MM.1S (cell line): ENCODE data around the gene DBF4B.

Source experiments
- DNase-seq: peaks from one replicate; pipeline ENCODE4 v3.0.0-alpha.2; 2015
- H2AFZ ChIP-seq: fragments of 300-600 bp; sonication (generic); 2 replicates; pipeline ENCODE4 v1.6.0; 2016; ENCODE audit warnings: antibody characterized with exemption, low read length
- H3F3A ChIP-seq: fragments of 300-600 bp; sonication (generic); 2 replicates; pipeline ENCODE4 v1.6.1; 2016; ENCODE audit warnings: mild to moderate bottlenecking, antibody characterized with exemption, low read length, moderate library complexity, mixed read lengths; ENCODE audit not compliant: insufficient read depth
- H3K27ac ChIP-seq: fragments of 300-600 bp; sonication (generic); 2 replicates; pipeline ENCODE4 v1.5.1; 2016; ENCODE audit warnings: mild to moderate bottlenecking, low read length
- H3K27me3 ChIP-seq: fragments of 300-600 bp; sonication (generic); replicated peaks from 2 replicates; pipeline ENCODE4 v1.6.0; 2016; ENCODE audit warnings: low read length; ENCODE audit not compliant: insufficient read depth
- H3K36me3 ChIP-seq: fragments of 300-600 bp; sonication (generic); replicated peaks from 2 replicates; pipeline ENCODE4 v1.6.1; 2016; ENCODE audit warnings: mild to moderate bottlenecking, low read length, mixed read lengths; ENCODE audit not compliant: insufficient read depth
- H3K4me1 ChIP-seq: fragments of 300-600 bp; sonication (generic); 2 replicates; pipeline ENCODE4 v1.6.1; 2016; ENCODE audit warnings: low read length, mixed read lengths
- H3K4me2 ChIP-seq: fragments of 300-600 bp; sonication (generic); 2 replicates; pipeline ENCODE4 v1.6.0; 2016; ENCODE audit warnings: low read depth, low read length
- H3K4me3 ChIP-seq: fragments of 300-600 bp; sonication (generic); 2 replicates; pipeline ENCODE4 v1.5.1; 2016; ENCODE audit warnings: low read length, mixed read lengths
- H3K79me2 ChIP-seq: fragments of 300-600 bp; sonication (generic); 2 replicates; pipeline ENCODE4 v1.6.1; 2016; ENCODE audit warnings: mixed run types, low read length, mixed read lengths
- H3K9ac ChIP-seq: fragments of 300-600 bp; sonication (generic); 2 replicates; pipeline ENCODE4 v1.6.1; 2016; ENCODE audit warnings: low read length, mixed read lengths
- H3K9me2 ChIP-seq: fragments of 300-600 bp; sonication (generic); replicated peaks from 2 replicates; pipeline ENCODE4 v1.6.1; 2016; ENCODE audit warnings: mild to moderate bottlenecking, low read length, mixed read lengths; ENCODE audit not compliant: insufficient read depth
- H3K9me3 ChIP-seq: fragments of 300-600 bp; sonication (generic); replicated peaks from 2 replicates; pipeline ENCODE4 v1.6.1; 2016; ENCODE audit warnings: mild to moderate bottlenecking, low read length, mixed read lengths; ENCODE audit not compliant: insufficient read depth
- H4K20me1 ChIP-seq: fragments of 300-600 bp; sonication (generic); 2 replicates; pipeline ENCODE4 v1.6.1; 2016; ENCODE audit warnings: mild to moderate bottlenecking, low read length, moderate library complexity, mixed read lengths; ENCODE audit not compliant: insufficient read depth
- EZH2 ChIP-seq: fragments of 300-600 bp; sonication (generic); optimal IDR thresholded peaks from 2 replicates; pipeline ENCODE3; 2017; ENCODE audit warnings: low read depth, mild to moderate bottlenecking, antibody characterized with exemption, low read length, mixed read lengths
- EZH2phosphoT487 ChIP-seq: fragments of 300-600 bp; sonication (generic); IDR thresholded peaks from 2 replicates; pipeline ENCODE4 v1.6.1; 2018; ENCODE audit warnings: antibody characterized with exemption, low read length
- TF ChIP-seq, protein P1 (sequence below): fragments of 300-600 bp; sonication (generic); IDR thresholded peaks from 2 replicates; pipeline ENCODE4 v1.5.1; 2016; ENCODE audit warnings: antibody characterized with exemption, low read length, mixed read lengths

DBF4B gene

DNA sequence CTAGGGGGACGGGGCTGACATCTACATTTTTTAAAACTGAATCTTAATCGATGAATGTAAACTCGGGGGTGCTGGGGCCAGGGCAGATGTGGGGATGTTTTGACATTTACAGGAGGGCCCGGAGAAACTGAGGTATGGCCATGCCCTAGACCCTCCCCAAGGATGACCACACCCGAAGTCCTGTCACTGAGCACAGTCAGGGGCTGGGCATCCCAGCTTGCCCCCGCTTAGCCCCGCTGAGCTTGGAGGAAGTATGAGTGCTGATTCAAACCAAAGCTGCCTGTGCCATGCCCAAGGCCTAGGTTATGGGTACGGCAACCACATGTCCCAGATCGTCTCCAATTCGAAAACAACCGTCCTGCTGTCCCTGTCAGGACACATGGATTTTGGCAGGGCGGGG lies 71.7 kb downstream of the DBF4B start:
- no peak for TF ChIP-seq EZH2
- TF ChIP-seq, protein P1, sequence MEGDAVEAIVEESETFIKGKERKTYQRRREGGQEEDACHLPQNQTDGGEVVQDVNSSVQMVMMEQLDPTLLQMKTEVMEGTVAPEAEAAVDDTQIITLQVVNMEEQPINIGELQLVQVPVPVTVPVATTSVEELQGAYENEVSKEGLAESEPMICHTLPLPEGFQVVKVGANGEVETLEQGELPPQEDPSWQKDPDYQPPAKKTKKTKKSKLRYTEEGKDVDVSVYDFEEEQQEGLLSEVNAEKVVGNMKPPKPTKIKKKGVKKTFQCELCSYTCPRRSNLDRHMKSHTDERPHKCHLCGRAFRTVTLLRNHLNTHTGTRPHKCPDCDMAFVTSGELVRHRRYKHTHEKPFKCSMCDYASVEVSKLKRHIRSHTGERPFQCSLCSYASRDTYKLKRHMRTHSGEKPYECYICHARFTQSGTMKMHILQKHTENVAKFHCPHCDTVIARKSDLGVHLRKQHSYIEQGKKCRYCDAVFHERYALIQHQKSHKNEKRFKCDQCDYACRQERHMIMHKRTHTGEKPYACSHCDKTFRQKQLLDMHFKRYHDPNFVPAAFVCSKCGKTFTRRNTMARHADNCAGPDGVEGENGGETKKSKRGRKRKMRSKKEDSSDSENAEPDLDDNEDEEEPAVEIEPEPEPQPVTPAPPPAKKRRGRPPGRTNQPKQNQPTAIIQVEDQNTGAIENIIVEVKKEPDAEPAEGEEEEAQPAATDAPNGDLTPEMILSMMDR: no peak
- TF ChIP-seq EZH2phosphoT487: no peak
- H3K79me2 ChIP-seq: no peaks in the 10 kb centered on the region
- peak overlapping the region; percentile 98; the same call in 1 of the 2 replicates for H2AFZ ChIP-seq

DNA sequence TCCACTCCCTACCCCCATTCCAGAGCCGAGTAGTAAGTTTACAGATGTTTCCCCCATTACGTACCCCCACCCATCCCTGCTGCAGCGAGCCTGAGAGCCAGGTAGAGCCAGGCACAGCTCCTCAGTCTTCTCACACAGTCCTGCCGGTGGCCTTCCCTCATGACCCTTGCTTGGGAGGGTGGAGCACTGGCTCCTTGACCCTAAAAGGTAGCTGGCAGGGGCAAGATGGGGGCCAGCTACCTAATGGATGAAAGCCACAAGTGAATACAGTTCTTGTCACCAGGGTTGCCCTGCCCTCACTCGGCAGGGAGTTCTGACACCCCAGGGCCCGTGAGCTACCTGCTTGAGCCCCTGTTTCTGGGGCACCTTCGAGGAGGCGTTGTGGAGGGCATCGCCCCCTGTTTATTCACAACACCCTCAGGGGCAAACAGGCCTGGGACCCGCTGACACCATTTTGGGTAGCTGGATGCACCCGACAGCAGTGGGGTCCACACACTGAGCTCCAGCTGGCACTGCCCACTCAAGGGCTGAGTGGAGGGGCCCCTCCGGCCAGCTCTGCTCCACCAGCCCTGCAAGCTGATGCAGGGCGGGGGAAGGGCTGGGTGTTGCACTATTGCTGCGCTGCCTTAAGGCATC lies 72.5 kb downstream of the DBF4B start:
- TF ChIP-seq EZH2 (no peak), EZH2phosphoT487 (no peak)
- TF ChIP-seq, protein P1: no peak
- no peaks in the 10 kb centered on the region; the same call in 1 of the 2 replicates for H3K27me3 ChIP-seq
- no peak overlapping the region for H3K4me2 ChIP-seq
- H3K9ac ChIP-seq: no peak overlapping the region
- H3K36me3 ChIP-seq: no peaks in the 10 kb centered on the region
- H3K9me3 ChIP-seq: no peaks in the 10 kb centered on the region
- H2AFZ ChIP-seq: no peak overlapping the region
- no peaks in the 10 kb centered on the region; the same call in 1 of the 2 replicates for H3F3A ChIP-seq
- no peaks in the 10 kb centered on the region for H3K79me2 ChIP-seq
- H3K4me1 ChIP-seq: peaks cover 6% of the 10 kb centered on the region; the same call in 1 of the 2 replicates
- no peak for DNase-seq
- H4K20me1 ChIP-seq: no peaks in the 10 kb centered on the region
- no peaks in the 10 kb centered on the region for H3K9me2 ChIP-seq
- no peak overlapping the region for H3K4me3 ChIP-seq
- no peak overlapping the region for H3K27ac ChIP-seq

More for the DNA sequence above, 71.7 kb downstream of the DBF4B start:
- Histone ChIP-seq H3K4me3 (no peak overlapping the region), H3K27me3 (no peaks in the 10 kb centered on the region), H4K20me1 (no peaks in the 10 kb centered on the region), H3F3A (peaks cover 2% of the 10 kb centered on the region), H3K36me3 (no peaks in the 10 kb centered on the region), H3K9me2 (no peaks in the 10 kb centered on the region), H3K4me2 (no peak overlapping the region), H3K27ac (no peak overlapping the region), H3K9me3 (no peaks in the 10 kb centered on the region), H3K9ac (no peak overlapping the region), H3K4me1 (peaks cover 6% of the 10 kb centered on the region; the same call in 1 of the 2 replicates)
- no peak for DNase-seq

DNA sequence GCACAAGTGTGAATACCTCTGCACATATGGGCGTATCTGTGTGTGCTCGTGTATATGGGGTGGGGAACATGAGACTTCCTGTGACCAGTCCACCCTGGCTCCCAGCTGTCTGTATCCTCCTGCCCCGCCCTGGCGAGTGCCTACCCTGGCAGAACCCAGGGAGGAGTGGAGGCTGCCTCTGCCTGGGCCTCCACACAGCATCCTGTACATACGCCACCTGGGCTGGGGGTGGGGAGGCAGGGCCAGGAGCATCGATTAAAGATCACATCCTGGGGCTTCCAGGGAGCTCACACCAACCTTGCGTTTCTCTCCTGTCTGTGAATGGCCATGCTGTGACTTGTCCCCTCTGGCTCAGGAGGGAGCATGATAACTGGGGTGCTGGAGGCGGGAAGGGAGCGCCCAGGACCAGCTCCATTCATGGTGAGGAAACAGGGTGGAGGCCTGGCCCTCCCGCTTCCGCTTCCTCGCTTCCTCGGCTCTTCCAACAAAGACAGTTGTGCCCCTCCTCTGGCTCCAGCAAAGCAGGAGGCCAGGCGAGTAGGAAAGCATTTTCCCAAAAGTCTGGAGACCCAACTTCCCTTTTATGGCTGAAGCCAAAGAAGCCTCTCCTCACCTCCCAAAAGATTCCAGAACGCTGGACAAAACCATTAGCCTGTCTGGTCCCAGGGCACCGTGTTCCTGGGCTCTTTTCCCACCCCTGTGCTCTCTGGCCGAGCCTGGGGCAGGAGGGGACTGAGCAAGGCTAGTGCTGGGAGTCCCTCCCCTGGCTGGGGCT lies 73.3 kb downstream of the DBF4B start:
- no peak overlapping the region for H3K4me2 ChIP-seq
- H3K9ac ChIP-seq: no peak overlapping the region
- no peaks in the 10 kb centered on the region for H4K20me1 ChIP-seq
- H3F3A ChIP-seq: no peaks in the 10 kb centered on the region
- H3K36me3 ChIP-seq: no peaks in the 10 kb centered on the region
- H2AFZ ChIP-seq: no peak overlapping the region
- no peaks in the 10 kb centered on the region for H3K9me2 ChIP-seq
- no peaks in the 10 kb centered on the region for H3K79me2 ChIP-seq
- H3K9me3 ChIP-seq: no peaks in the 10 kb centered on the region
- no peak overlapping the region for H3K4me3 ChIP-seq
- H3K27ac ChIP-seq: no peak overlapping the region
- no peaks in the 10 kb centered on the region; the same call in 1 of the 2 replicates for H3K27me3 ChIP-seq
- TF ChIP-seq EZH2: no peak
- no peak for TF ChIP-seq EZH2phosphoT487
- TF ChIP-seq, protein P1: no peak
- no peaks in the 10 kb centered on the region for H3K4me1 ChIP-seq
- DNase-seq: no peak
